B cell (primary cell): Measurements from ENCODE around the gene HSPA12B. TPM values are rescaled to one million over a fixed set of nuclear protein-coding genes. Genes with fewer than 3 reads are reported as not detected.

ENCODE experiments used
- ATAC-seq: fragments of 200-7000 bp; cut with Tn5 transposase; one replicate; pipeline ENCODE4 v1.10.0; 2021; ENCODE audit warnings: low read depth, mild to moderate bottlenecking, moderate number of reproducible peaks, moderate library complexity
- CTCF ChIA-PET: fragments of 350-600 bp; sonication (Branson Sonifier 250); formaldehyde crosslinking; loops from one replicate; lab custom pipeline; 2021; ENCODE audit warnings: antibody characterized with exemption, inconsistent platforms; lab: Charles Lee
- POLR2A ChIA-PET: fragments of 350-600 bp; sonication (Branson Sonifier 250); formaldehyde crosslinking; loops from one replicate; lab custom pipeline; 2021; ENCODE audit warnings: antibody characterized with exemption; lab: Charles Lee
- DNase-seq: peaks from one replicate; pipeline ENCODE4 v3.0.0; 2013
- H2AFZ ChIP-seq: 2 replicates; pipeline ENCODE4 v1.6.1; 2012; ENCODE audit warnings: mild to moderate bottlenecking, low read depth, low read length; ENCODE audit not compliant: insufficient read depth, poor library complexity, severe bottlenecking
- H3K27ac ChIP-seq, 2 donors: 1 replicate in 1 of 2; 2 replicates in 1 of 2; pipeline ENCODE4 v1.5.1; 2012 to 2013; ENCODE audit warnings: low read length in 2 of 2, mild to moderate bottlenecking in 2 of 2, moderate library complexity in 1 of 2
- H3K27me3 ChIP-seq, 4 experiments: fragments of 200-600 bp in 1 of 4; sonication (generic) in 1 of 4; replicated peaks in 1 of 4; 1 replicate in 2 of 4; 2 replicates in 2 of 4; pipeline versions ENCODE4 v1.6.1 to v1.7.0; 2013 to 2016; ENCODE audit warnings: low read length in 3 of 4, mild to moderate bottlenecking in 2 of 4, mixed read lengths in 1 of 4, moderate library complexity in 1 of 4; ENCODE audit not compliant: insufficient read depth in 4 of 4, control insufficient read depth in 3 of 4; ENCODE audit errors: control extremely low read depth in 1 of 4
- H3K36me3 ChIP-seq, 2 experiments: replicated peaks in 1 of 2; 1 replicate in 1 of 2; 2 replicates in 1 of 2; pipeline versions ENCODE4 v1.6.1 to v1.7.1; 2013; ENCODE audit warnings: low read length in 1 of 2; ENCODE audit not compliant: insufficient read depth in 2 of 2, control insufficient read depth in 1 of 2; ENCODE audit errors: control extremely low read depth in 1 of 2, extremely low read depth in 1 of 2
- H3K4me1 ChIP-seq, 2 donors: fragments of 200-600 bp in 1 of 2; sonication (generic) in 1 of 2; 1 replicate in 1 of 2; 2 replicates in 1 of 2; pipeline versions ENCODE4 v1.5.1 to v1.6.1; 2013 to 2017; ENCODE audit warnings: low read length in 2 of 2; ENCODE audit not compliant: control insufficient read depth in 2 of 2, insufficient read depth in 2 of 2
- H3K4me2 ChIP-seq: replicated peaks from 2 replicates; pipeline ENCODE3; 2012; ENCODE audit warnings: mild to moderate bottlenecking, low read depth, low read length; ENCODE audit not compliant: poor library complexity, severe bottlenecking
- H3K4me3 ChIP-seq, 5 experiments: fragments of 200-600 bp in 1 of 5; sonication (generic) in 1 of 5; 1 replicate in 3 of 5; 2 replicates in 2 of 5; pipeline versions ENCODE4 v1.5.1 to v1.7.0; 2011 to 2016; ENCODE audit warnings: low read length in 4 of 5, mild to moderate bottlenecking in 4 of 5, low read depth in 2 of 5, control low read depth in 1 of 5, moderate library complexity in 1 of 5; ENCODE audit not compliant: insufficient read depth in 1 of 5; ENCODE audit errors: control extremely low read depth in 1 of 5, extremely low read depth in 1 of 5
- H3K79me2 ChIP-seq: fragments of 200-600 bp; sonication (generic); one replicate; pipeline ENCODE4 v1.6.0; 2016; ENCODE audit warnings: low read length; ENCODE audit not compliant: control insufficient read depth, insufficient read depth
- H3K9ac ChIP-seq: fragments of 200-600 bp; sonication (generic); 2 replicates; pipeline ENCODE4 v1.6.1; 2017; ENCODE audit warnings: mild to moderate bottlenecking, low read length, moderate library complexity
- H3K9me3 ChIP-seq, 3 donors: one replicate each; pipeline versions ENCODE4 v1.6.1 to v1.7.1; 2013; ENCODE audit warnings: low read length in 2 of 3; ENCODE audit not compliant: control insufficient read depth in 2 of 3, insufficient read depth in 1 of 3; ENCODE audit errors: control extremely low read depth in 1 of 3
- H4K20me1 ChIP-seq: 2 replicates; pipeline ENCODE4 v1.6.0; 2012; ENCODE audit warnings: mild to moderate bottlenecking, low read length; ENCODE audit not compliant: insufficient read depth, control insufficient read depth, poor library complexity, severe bottlenecking
- H3K27ac Mint-ChIP-seq: one replicate; pipeline ENCODE4 v1.8.0; 2021; ENCODE audit warnings: mixed read lengths
- H3K27me3 Mint-ChIP-seq: one replicate; pipeline ENCODE4 v1.8.0; 2021; ENCODE audit warnings: mixed read lengths
- H3K4me1 Mint-ChIP-seq: one replicate; pipeline ENCODE4 v1.8.0; 2021; ENCODE audit warnings: mixed read lengths
- H3K4me3 Mint-ChIP-seq: one replicate; pipeline ENCODE4 v1.8.0; 2021; ENCODE audit warnings: mixed read lengths
- H3K9me3 Mint-ChIP-seq: one replicate; pipeline ENCODE4 v1.8.0; 2022; ENCODE audit warnings: mixed read lengths; ENCODE audit not compliant: insufficient read depth
- EZH2 ChIP-seq: IDR thresholded peaks from 2 replicates; pipeline ENCODE4 v1.6.1; 2012; ENCODE audit warnings: borderline replicate concordance, low read depth, mild to moderate bottlenecking, moderate library complexity, low read length; ENCODE audit not compliant: insufficient read depth, poor library complexity, severe bottlenecking
- WGBS: methylation state at CpG from one replicate; pipeline ENCODE4 v1.1.5; 2013; ENCODE audit warnings: missing lambda C conversion rate; ENCODE audit not compliant: insufficient coverage; 5-methylcytosine and 5-hydroxymethylcytosine counted together
- intact Hi-C: fragments of 100-400 bp; cut with micrococcal nuclease; formaldehyde crosslinking; loops from one replicate; pipeline ENCODE4 v1.10.0; 2022
- polyA plus RNA-seq: library from polyadenylated mRNA; depleted of rRNA; stranded (reverse); fragments of >200 nt; gene quantifications from 2 replicates; pipeline ENCODE4 v1.2.3, GENCODE V29; 2012
- total RNA-seq, 2 donors: library from RNA; stranded (reverse); fragments of 120-200 nt in 1 of 2; gene quantifications; 1 replicate in 1 of 2; 2 replicates in 1 of 2; pipeline versions ENCODE4 v1.2.3 to v1.2.4, GENCODE V29; 2013 to 2022
- TF ChIP-seq, protein P1 (sequence below): fragments of 200-600 bp; IDR thresholded peaks from one replicate; pipeline ENCODE4 v1.8.0; 2022; ENCODE audit warnings: antibody characterized with exemption, mild to moderate bottlenecking

The HSPA12B gene
- total and polyA plus RNA-seq, 2 donors (not counting 1 experiment from before 2014, with no cell fraction given): not detected

DNA sequence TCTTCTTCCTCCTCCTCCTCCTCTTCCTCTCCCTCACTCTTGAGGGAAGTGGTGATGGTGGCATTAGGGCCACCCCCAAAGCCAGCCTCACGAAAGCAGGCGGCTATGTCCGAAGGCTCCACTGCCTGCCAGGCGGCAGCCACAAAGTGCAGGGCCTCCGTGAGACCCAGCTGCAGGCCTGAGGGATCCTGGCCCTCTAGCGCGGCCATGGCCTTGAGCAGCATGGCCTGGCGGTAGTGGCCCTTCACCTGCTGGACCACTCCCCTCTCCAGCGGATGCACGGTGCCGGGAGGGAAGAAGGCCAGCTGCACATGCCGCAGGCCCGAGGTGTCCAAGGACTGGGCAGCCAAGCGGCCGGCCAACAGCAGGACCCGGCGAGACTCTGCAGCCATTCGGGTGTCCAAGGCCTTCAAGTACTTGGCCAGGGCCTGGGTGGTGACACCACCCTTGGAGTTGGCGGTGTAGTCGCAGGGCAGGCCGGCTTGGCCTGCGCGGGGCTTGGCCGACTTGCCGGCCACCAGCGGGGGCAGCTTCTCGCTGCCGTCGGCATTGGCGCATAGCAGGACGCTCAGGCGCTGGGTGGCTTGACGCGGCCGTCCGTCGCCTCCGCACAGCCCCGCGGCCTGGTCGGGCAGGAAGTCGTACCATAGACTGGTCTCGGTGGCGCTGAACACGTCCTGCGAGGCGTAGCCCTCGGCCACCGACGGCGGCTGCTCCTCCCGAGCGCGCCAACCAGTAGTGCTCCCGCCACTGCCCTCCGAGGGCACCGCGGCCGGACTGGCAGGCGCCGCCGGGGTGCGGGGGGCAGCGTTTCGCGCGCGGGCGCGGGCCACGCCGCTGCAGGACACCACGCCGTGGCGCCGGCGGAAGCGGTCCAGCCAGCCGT, 53.0 kb downstream of the HSPA12B start:
- Mint-ChIP-seq H3K27ac (no peak overlapping the region), H3K4me1 (peaks cover 42% of the 10 kb centered on the region), H3K27me3 (no peaks in the 10 kb centered on the region), H3K9me3 (no peaks in the 10 kb centered on the region), H3K4me3 (peak overlapping the region; percentile 89)
- TF ChIP-seq EZH2: no peak
- TF ChIP-seq, protein P1, sequence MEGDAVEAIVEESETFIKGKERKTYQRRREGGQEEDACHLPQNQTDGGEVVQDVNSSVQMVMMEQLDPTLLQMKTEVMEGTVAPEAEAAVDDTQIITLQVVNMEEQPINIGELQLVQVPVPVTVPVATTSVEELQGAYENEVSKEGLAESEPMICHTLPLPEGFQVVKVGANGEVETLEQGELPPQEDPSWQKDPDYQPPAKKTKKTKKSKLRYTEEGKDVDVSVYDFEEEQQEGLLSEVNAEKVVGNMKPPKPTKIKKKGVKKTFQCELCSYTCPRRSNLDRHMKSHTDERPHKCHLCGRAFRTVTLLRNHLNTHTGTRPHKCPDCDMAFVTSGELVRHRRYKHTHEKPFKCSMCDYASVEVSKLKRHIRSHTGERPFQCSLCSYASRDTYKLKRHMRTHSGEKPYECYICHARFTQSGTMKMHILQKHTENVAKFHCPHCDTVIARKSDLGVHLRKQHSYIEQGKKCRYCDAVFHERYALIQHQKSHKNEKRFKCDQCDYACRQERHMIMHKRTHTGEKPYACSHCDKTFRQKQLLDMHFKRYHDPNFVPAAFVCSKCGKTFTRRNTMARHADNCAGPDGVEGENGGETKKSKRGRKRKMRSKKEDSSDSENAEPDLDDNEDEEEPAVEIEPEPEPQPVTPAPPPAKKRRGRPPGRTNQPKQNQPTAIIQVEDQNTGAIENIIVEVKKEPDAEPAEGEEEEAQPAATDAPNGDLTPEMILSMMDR: no peak
- no peak overlapping the region for H2AFZ ChIP-seq
- CTCF ChIA-PET: interaction anchor here (0.6 to 6.4 kb wide), 13 partner anchors 7 to 300 kb away, joined by 3 to 84 read pairs (median 5); partner anchors contain the start of genes ADISSP, AP5S1 and CDC25B
- peak overlapping the region; percentile 51 for H3K9ac ChIP-seq
- peak; percentile 42 for DNase-seq
- peak overlapping the region in 1 of 2 donors; percentile 56 for H3K27ac ChIP-seq
- H4K20me1 ChIP-seq: peaks cover 23% of the 10 kb centered on the region
- POLR2A ChIA-PET: interaction anchor here (1.6 to 3.2 kb wide), 3 partner anchors 10 to 35 kb away, joined by 8 to 17 read pairs (median 10); partner anchors contain the start of genes ADISSP, AP5S1 and CDC25B
- no peak for ATAC-seq
- no peaks in the 10 kb centered on the region for H3K27me3 ChIP-seq
- H3K9me3 ChIP-seq: peaks cover 0 to 3% (median 0%) of the 10 kb centered on the region in 3 donors
- H3K36me3 ChIP-seq: peaks cover 0 to 2% of the 10 kb centered on the region in 2 experiments
- peaks cover 15 to 28% of the 10 kb centered on the region in 2 donors for H3K4me1 ChIP-seq
- H3K79me2 ChIP-seq: no peaks in the 10 kb centered on the region
- intact Hi-C loops: loop anchor here (1.0 to 2.0 kb wide), 5 partner anchors 17 to 299 kb away; partner anchors contain the start of genes AP5S1, MAVS and PANK2
- WGBS: 75% methylated on average over 79 of the region's 79 CpGs
- H3K4me2 ChIP-seq: peak overlapping the region; percentile 79
- peak overlapping the region in 4 of 5 experiments; percentile 46 to 60 (median 56) for H3K4me3 ChIP-seq
